IMR-90 (cell line): ENCODE results near the gene TP73. TPM values are rescaled to one million over a fixed set of nuclear protein-coding genes. Genes with fewer than 3 reads are reported as not detected.

ENCODE experiments used
- ATAC-seq: fragments of 200-7000 bp; cut with Tn5 transposase; 2 replicates; pipeline ENCODE4 v1.9.1; 2020; ENCODE audit warnings: low read depth, mild to moderate bottlenecking, moderate library complexity
- BruUV-seq: library from RNA; stranded (reverse); fragments of 400-500 nt; replicated peaks from 2 replicates; lab custom pipeline; 2021; lab: Mats Ljungman, UMichigan
- CTCF ChIA-PET: fragments of 300-600 bp; formaldehyde crosslinking; extraction: SDS; loops from one replicate; lab custom pipeline; 2021; ENCODE audit warnings: antibody characterized with exemption; lab: Yijun Ruan, JAX
- POLR2A ChIA-PET: fragments of 300-600 bp; sonication (Branson Sonifier 250); formaldehyde crosslinking; loops from one replicate; lab custom pipeline; 2022; ENCODE audit warnings: antibody characterized with exemption; ENCODE audit not compliant: unreplicated experiment; lab: Charles Lee
- DNase-seq: peaks from one replicate; pipeline ENCODE4 v3.0.0; 2013
- H2AFZ ChIP-seq: replicated peaks from 2 replicates; pipeline ENCODE3; 2013; ENCODE audit warnings: low read length, mild to moderate bottlenecking; ENCODE audit not compliant: poor library complexity
- H2AK5ac ChIP-seq: 2 replicates; pipeline ENCODE4 v1.6.1; 2013; ENCODE audit warnings: low read depth, low read length, inconsistent platforms
- H2AK9ac ChIP-seq: replicated peaks from 2 replicates; pipeline ENCODE3; 2013; ENCODE audit warnings: mild to moderate bottlenecking, low read depth, low read length, moderate library complexity; ENCODE audit not compliant: poor library complexity
- H2BK120ac ChIP-seq: 2 replicates; pipeline ENCODE4 v1.6.1; 2013; ENCODE audit warnings: low read depth, low read length, inconsistent platforms
- H2BK15ac ChIP-seq: 3 replicates; pipeline ENCODE4 v1.6.1; 2013; ENCODE audit warnings: low read depth, low read length, inconsistent platforms
- H2BK20ac ChIP-seq: 2 replicates; pipeline ENCODE4 v1.6.1; 2013; ENCODE audit warnings: low read depth, mild to moderate bottlenecking, inconsistent platforms, low read length, moderate library complexity
- H2BK5ac ChIP-seq: 2 replicates; pipeline ENCODE4 v1.6.1; 2013; ENCODE audit warnings: mild to moderate bottlenecking, low read depth, low read length, inconsistent platforms; ENCODE audit not compliant: poor library complexity, severe bottlenecking
- H3K14ac ChIP-seq: replicated peaks from 2 replicates; pipeline ENCODE4 v1.6.1; 2013; ENCODE audit warnings: low read depth, low read length, inconsistent platforms
- H3K18ac ChIP-seq: 2 replicates; pipeline ENCODE4 v1.6.1; 2013; ENCODE audit warnings: low read depth, low read length, control low read depth
- H3K23ac ChIP-seq: 2 replicates; pipeline ENCODE4 v1.6.1; 2013; ENCODE audit warnings: low read depth, low read length, inconsistent platforms
- H3K27ac ChIP-seq: 2 replicates; pipeline ENCODE4 v1.5.1; 2013; ENCODE audit warnings: mild to moderate bottlenecking, control low read depth, low read length; ENCODE audit not compliant: insufficient read depth
- H3K27me3 ChIP-seq: 2 replicates; pipeline ENCODE4 v1.6.1; 2013; ENCODE audit warnings: low read length; ENCODE audit not compliant: control insufficient read depth, insufficient read depth
- H3K36me3 ChIP-seq: 2 replicates; pipeline ENCODE4 v1.6.1; 2013; ENCODE audit warnings: low read length, mixed read lengths; ENCODE audit not compliant: control insufficient read depth, insufficient read depth
- H3K4ac ChIP-seq: 2 replicates; pipeline ENCODE4 v1.6.1; 2013; ENCODE audit warnings: low read depth, low read length, inconsistent platforms
- H3K4me1 ChIP-seq: 2 replicates; pipeline ENCODE4 v1.6.1; 2013; ENCODE audit warnings: low read length, mixed read lengths; ENCODE audit not compliant: control insufficient read depth, insufficient read depth
- H3K4me2 ChIP-seq: 2 replicates; pipeline ENCODE4 v1.6.1; 2013; ENCODE audit warnings: low read depth, mild to moderate bottlenecking, control low read depth, low read length, moderate library complexity
- H3K4me3 ChIP-seq: 2 replicates; pipeline ENCODE4 v1.5.1; 2013; ENCODE audit warnings: low read depth, mild to moderate bottlenecking, control low read depth, low read length, moderate library complexity; ENCODE audit not compliant: insufficient read depth
- H3K56ac ChIP-seq: 2 replicates; pipeline ENCODE4 v1.6.1; 2013; ENCODE audit warnings: low read length, inconsistent platforms; ENCODE audit not compliant: insufficient read depth; ENCODE audit errors: extremely low read depth
- H3K79me1 ChIP-seq, 2 experiments: 2 replicates each; pipeline ENCODE4 v1.6.1; 2013; ENCODE audit warnings: low read length in 2 of 2, inconsistent platforms in 1 of 2, low read depth in 1 of 2
- H3K9ac ChIP-seq: 2 replicates; pipeline ENCODE4 v1.6.1; 2013; ENCODE audit warnings: low read depth, low read length, control low read depth
- H3K9me1 ChIP-seq: 2 replicates; pipeline ENCODE4 v1.6.1; 2013; ENCODE audit warnings: low read length, inconsistent platforms; ENCODE audit not compliant: insufficient read depth
- H3K9me3 ChIP-seq: 2 replicates; pipeline ENCODE4 v1.6.1; 2013; ENCODE audit warnings: low read length; ENCODE audit not compliant: control insufficient read depth, insufficient read depth
- H4K20me1 ChIP-seq: 2 replicates; pipeline ENCODE4 v1.6.1; 2013; ENCODE audit warnings: low read length, inconsistent platforms; ENCODE audit not compliant: insufficient read depth
- H4K5ac ChIP-seq: 2 replicates; pipeline ENCODE4 v1.6.1; 2013; ENCODE audit warnings: mild to moderate bottlenecking, low read depth, low read length, control low read depth
- H4K8ac ChIP-seq, 2 experiments: 2 replicates each; pipeline ENCODE4 v1.6.1; 2013; ENCODE audit warnings: low read depth in 2 of 2, low read length in 2 of 2, control low read depth in 1 of 2, inconsistent platforms in 1 of 2
- H4K91ac ChIP-seq: 2 replicates; pipeline ENCODE4 v1.6.1; 2013; ENCODE audit warnings: low read depth, low read length, inconsistent platforms; ENCODE audit not compliant: insufficient read depth
- CHD1 ChIP-seq: IDR thresholded peaks from 2 replicates; pipeline ENCODE4 v1.6.1; 2012; ENCODE audit warnings: low read depth, low read length, improper control_type of control experiment
- CTCF ChIP-seq: conservative IDR thresholded peaks from 2 replicates; pipeline ENCODE4 v1.5.1; 2012; ENCODE audit warnings: mild to moderate bottlenecking, low read depth, low read length, improper control_type of control experiment
- WGBS, 2 experiments: methylation state at CpG; one replicate each; pipeline versions ENCODE4 v1.1.5 to v1.1.7; 2013; ENCODE audit warnings: missing lambda C conversion rate in 2 of 2; ENCODE audit not compliant: insufficient read length in 1 of 2; ENCODE audit errors: extremely low coverage in 2 of 2; 5-methylcytosine and 5-hydroxymethylcytosine counted together
- dilution Hi-C: fragments of 300-500 bp; cut with HindIII; formaldehyde crosslinking; loops from one replicate; pipeline ENCODE4 v1.14.3; 2018; ENCODE audit warnings: low sequenced_read_pairs; ENCODE audit not compliant: unreplicated experiment
- in situ Hi-C: fragments of 300-500 bp; cut with MboI; formaldehyde crosslinking; loops from 3 replicates; pipeline ENCODE4 v1.14.3; 2019; ENCODE audit warnings: low sequenced_read_pairs, inconsistent platforms, mixed read lengths
- intact Hi-C: fragments of 100-400 bp; cut with micrococcal nuclease; formaldehyde crosslinking; loops from 2 replicates; pipeline ENCODE4 v1.10.0; 2022
- polyA plus RNA-seq, 3 experiments: library from polyadenylated mRNA; depleted of rRNA; stranded (reverse); fragments of >200 nt; gene quantifications; 2 replicates each; pipeline ENCODE4 v1.2.3, GENCODE V29; 2012; ENCODE audit warnings: low replicate concordance in 1 of 3
- total RNA-seq: library from RNA; depleted of rRNA; stranded (reverse); fragments of >200 nt; gene quantifications from 2 replicates; pipeline ENCODE4 v1.2.3, GENCODE V29; 2012

The TP73 gene
- total and polyA plus RNA-seq, 2 of the 4 experiments (the other 2 are of a cell fraction) = not detected

- Histone ChIP-seq H2BK120ac (no peak overlapping the region), H3K4me2 (no peak overlapping the region), H3K18ac (no peak overlapping the region), H4K20me1 (no peaks in the 10 kb centered on the region), H3K36me3 (peaks cover 25% of the 10 kb centered on the region), H3K4me1 (no peaks in the 10 kb centered on the region), H4K5ac (no peak overlapping the region), H3K9me3 (no peaks in the 10 kb centered on the region), H2BK15ac (no peak overlapping the region), H3K27ac (no peak overlapping the region), H4K91ac (no peak overlapping the region), H3K14ac (no peak overlapping the region), H3K9me1 (0 out of 2 replicates have a peak, but pooled peaks cover 3% of the 10 kb centered on the region), H3K4me3 (no peak overlapping the region), H3K9ac (no peak overlapping the region), H4K8ac (no peak overlapping the region), H3K27me3 (no peaks in the 10 kb centered on the region), H3K4ac (no peak overlapping the region), H2AK9ac (no peak overlapping the region), H2AFZ (no peak overlapping the region), H3K23ac (no peak overlapping the region), H3K56ac (no peak overlapping the region), H2BK5ac (no peak overlapping the region), H2AK5ac (no peak overlapping the region), H3K79me1 (peaks cover 4 to 15% of the 10 kb centered on the region in 2 experiments), H2BK20ac (no peak overlapping the region)
- CTCF ChIA-PET = no interaction called here
- in situ Hi-C loops = no loop called here
- intact Hi-C loops = no loop called here
- BruUV-seq = no TSS peak
- no peak for ATAC-seq
- TF ChIP-seq CHD1 = no peak
- TF ChIP-seq CTCF = no peak
- POLR2A ChIA-PET = no interaction called here
- DNase-seq = no peak
- 91% methylated on average over 15 of the region's 43 CpGs; no CpG with 5 or more reads in 1 of the 2 experiments for WGBS, 2 experiments
- dilution Hi-C loops = no loop called here
Observed at GRCh38 chr1:3645247-3645646, 7.1 kb upstream of the TP73 start.
